Measurements from ENCODE around the gene XPC.

The XPC gene

GRCh38 chr3:14170531-14171159 lies 7.8 kb downstream of the XPC start:
- no peak for DNase-seq (ENCODE audit: low read depth)

- no peak for DNase-seq (ENCODE audit: low read depth)
Observed at GRCh38 chr3:14169871-14170270, 8.5 kb downstream of the XPC start.

- DNase-seq (ENCODE audit: low read depth) = no peak
Observed at GRCh38 chr3:14169435-14169834, 9.0 kb downstream of the XPC start.

DNA sequence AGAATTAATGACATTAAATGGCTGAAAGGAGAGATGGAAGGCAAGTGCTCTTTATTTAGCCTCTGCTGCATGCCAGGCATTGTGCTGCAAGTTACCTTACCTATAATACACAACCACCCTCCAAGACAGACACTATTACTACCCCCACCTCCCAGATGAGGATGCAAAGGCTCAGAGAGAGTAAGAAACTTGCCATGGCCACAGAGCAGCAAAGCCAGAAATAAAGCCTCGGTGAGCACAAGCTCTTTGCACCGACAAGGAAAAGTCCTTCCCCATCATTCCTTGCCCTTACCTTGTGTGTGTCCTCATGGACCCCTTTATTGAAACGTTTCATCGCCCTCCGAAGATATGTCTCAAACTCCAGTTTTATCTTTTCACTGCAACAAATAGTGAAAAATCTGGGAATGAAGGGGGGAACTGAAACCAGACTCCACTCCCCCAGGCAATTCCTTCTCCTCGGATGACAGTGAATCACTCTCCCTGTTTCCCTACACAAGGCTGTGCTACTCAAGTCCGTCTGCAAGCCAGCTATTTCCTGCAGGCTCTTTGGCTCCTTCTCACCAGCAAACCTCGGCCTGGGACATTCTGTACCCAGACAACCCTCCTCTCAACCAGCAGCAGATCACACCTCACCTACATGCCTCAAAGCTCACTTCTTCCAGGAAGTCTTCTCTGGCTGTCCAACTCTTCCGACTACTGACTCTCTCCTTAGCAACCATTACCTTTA lies 11.4 kb downstream of the XPC start:
- DNase-seq (ENCODE audit: low read depth) = no peak

- DNase-seq (ENCODE audit: low read depth) = no peak
Observed at GRCh38 chr3:14162178-14162577, 16.2 kb downstream of the XPC start.

DNA sequence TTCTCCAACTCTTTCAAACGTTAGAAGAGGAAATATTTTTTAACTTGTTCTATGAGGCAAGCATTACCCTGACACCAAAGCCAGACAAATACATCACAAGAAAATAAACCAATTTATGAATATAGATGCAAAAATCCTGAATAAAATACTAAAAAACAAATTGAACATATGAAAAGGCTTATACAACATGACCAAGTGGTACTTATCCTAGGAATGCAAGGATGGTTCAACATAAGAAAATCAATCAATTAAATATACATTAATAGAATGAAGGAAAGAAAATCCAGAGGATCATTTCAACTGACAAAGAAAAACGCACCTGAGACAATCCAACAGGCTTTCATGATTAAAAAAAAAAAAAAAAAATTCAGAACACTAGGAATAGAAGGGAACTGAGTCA lies 17.1 kb downstream of the XPC start:
- no peak for DNase-seq (ENCODE audit: low read depth)

- DNase-seq (ENCODE audit: low read depth) = no peak
Observed at GRCh38 chr3:14159426-14159825, 19.0 kb downstream of the XPC start.

- no peak for DNase-seq (ENCODE audit: low read depth)
Observed at GRCh38 chr3:14158370-14158769, 20.0 kb downstream of the XPC start.

DNA sequence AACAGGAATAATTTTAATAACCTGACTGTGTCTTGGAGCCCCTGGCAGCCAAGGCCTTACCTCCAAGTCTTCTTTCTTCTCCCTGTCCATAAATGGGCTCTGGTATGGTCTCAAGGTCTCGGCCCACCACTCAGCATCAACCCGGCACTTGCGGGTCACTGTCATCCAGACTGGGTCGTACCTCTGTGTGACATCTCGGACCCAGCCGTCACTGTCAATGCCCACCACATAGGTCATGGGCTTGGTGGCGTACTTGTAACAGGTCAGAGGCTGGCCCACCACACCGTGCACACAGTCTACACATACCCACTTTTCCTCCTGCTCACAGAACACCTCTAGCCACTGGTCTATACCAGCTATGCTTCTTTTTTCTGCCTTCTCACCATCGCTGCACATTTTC lies 20.4 kb downstream of the XPC start:
- no peak for DNase-seq (ENCODE audit: low read depth)

DNA sequence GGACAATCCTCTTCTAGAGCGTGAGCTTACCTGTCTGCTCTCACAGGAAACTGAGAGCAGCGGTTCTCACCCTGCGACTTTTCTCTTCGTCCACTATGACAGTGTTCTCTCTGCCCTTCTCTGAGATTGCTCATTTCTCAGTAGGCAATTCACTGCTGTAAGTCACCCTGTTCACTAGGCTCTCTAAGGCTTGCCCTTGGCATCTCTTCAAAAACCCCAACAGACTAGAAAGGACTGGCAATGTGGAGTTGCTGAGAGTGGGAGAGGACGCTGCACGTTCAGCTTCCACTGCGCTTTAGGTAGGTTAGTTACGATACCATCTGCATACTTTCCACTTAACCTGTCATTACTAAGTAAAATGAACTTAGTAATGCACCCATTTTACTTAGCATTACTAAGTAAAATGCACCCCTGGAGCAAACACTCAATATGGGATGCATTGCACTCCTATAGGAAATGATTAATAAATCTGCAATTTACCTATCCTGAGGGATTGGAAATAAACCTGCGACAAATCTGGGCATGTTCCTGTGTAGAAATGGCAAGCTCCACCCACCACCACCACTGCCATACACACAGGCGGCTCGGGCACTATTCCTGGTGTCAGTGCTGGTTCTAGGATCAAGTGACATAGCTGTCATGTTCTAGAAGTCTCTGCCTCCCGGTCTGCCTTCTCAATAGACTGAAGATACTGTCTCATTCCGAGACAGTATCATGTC lies 21.4 kb downstream of the XPC start:
- DNase-seq (ENCODE audit: low read depth) = no peak

- DNase-seq (ENCODE audit: low read depth) = no peak
Observed at GRCh38 chr3:14156201-14156600, 22.2 kb downstream of the XPC start.

DNA sequence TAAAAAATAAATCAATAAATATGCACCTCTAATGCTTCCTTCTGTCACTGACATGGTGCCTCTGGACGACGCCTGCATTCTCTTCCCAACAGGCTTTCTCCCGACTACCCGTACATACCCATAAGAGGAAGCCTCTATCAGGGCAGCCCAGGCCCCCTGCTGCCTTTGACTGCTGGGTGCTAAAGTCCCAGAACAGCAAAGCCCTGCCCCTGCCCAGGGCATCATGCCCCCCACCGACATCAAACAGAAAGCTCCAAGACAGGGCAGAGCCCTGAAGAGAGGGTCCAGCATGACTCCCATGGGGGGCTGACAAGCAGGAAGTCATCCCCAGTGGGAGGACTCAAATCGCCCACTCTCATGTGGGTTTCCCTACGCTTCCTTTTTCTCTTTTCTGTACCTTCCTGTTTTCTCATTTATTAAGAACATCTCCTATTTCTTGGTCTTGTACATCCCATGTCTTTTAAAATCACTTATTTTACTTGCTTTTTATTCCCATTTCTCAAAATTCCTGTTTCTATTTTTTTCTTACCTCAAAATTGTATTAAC lies 23.4 kb downstream of the XPC start:
- DNase-seq (ENCODE audit: low read depth) = no peak

- no peak for DNase-seq (ENCODE audit: low read depth)
Observed at GRCh38 chr3:14154276-14154675, 24.1 kb downstream of the XPC start.

- DNase-seq (ENCODE audit: low read depth) = no peak
Observed at GRCh38 chr3:14153663-14154062, 24.7 kb downstream of the XPC start.

DNA sequence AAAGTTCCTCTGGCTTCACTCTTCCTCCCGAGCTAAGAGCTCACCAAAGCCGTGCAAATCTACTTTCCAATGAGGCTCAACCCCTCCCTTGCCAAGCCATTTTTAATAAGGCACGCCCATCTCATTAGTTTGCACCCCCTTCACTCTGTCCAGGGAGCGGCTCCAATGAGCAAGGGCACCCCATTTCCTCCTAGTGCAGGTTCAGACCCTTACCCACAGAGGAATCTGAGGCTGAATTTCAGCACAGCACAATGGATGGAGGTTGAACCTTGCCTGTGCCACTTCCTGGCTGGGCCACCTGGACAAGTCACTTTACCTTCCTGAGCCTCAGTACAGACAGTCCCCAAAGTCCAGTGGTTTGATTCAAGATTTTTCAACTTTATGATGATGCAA lies 25.4 kb downstream of the XPC start:
- DNase-seq (ENCODE audit: low read depth) = no peak

- DNase-seq (ENCODE audit: low read depth) = no peak
Observed at GRCh38 chr3:14152233-14152962, 26.0 kb downstream of the XPC start.

DNA sequence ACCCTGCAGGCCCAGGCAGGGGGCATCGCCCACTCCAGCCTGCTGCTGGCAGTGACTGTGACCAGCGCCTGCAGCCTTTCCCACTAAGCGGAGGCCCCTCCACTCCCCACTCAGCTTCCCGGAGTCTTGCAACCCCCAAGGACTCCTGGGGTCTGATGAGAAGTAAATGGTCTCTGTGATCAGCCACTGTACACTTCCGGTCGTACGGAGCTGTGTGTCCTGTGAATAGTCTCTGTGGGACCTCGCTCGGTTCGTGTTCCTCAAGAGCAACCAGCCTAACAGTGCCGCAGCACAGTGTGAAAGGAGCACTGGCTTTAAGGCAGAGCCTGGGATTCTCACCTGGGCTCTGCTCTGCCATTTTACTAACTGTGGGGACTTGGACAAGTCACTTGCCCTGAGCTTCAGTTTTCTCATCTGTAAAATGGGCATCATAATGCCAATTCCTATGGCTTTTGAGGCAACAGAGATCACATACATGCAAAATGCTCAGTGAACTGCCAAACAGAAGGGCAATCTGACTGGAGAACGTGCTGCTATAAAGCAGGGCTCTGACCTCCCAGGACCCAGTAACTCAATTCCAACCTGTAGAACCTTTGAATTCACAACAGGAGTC lies 26.8 kb downstream of the XPC start:
- DNase-seq (ENCODE audit: low read depth) = no peak

- no peak for DNase-seq (ENCODE audit: low read depth)
Observed at GRCh38 chr3:14150491-14151230, 27.7 kb downstream of the XPC start.

- DNase-seq (ENCODE audit: low read depth) = no peak
Observed at GRCh38 chr3:14150078-14150477, 28.3 kb downstream of the XPC start.

- DNase-seq (ENCODE audit: low read depth) = no peak
Observed at GRCh38 chr3:14148041-14148985, 30.1 kb downstream of the XPC start.
